ENCODE data around the gene TBC1D24.

Gene TBC1D24

GRCh38 chr16:2466667-2467527 lies 8.0 kb upstream of the TBC1D24 start:
- Histone ChIP-seq H3K4me3 (ENCODE audit: low read length in 2 of 2) (no peak overlapping the region), H3K27me3 (ENCODE audit: control insufficient read depth in 3 of 3, insufficient read depth in 3 of 3, low read depth in 1 of 3, low read length in 3 of 3) (peaks cover 0 to 2% (median 0%) of the 10 kb centered on the region in 3 experiments), H3K14ac (ENCODE audit: low read length) (peak overlapping the region; percentile 63), H3K9ac (ENCODE audit: low read depth, low read length, poor library complexity) (no peak overlapping the region), H2BK12ac (ENCODE audit: low read length) (peak overlapping the region; percentile 73), H2AK5ac (ENCODE audit: low read depth, low read length) (peak overlapping the region; percentile 96), H2BK15ac (ENCODE audit: low read length) (peak overlapping the region; percentile 69), H3K4me1 (ENCODE audit: control insufficient read depth in 2 of 2, insufficient read depth in 1 of 2, low read depth in 1 of 2, low read length in 2 of 2) (peaks cover 26 to 31% of the 10 kb centered on the region in 2 donors), H3K27ac (replicated peaks; ENCODE audit: low read length) (peak overlapping the region; percentile 43), H3K9me3 (replicated peaks in 1 of 2; ENCODE audit: control insufficient read depth in 2 of 2, insufficient read depth in 1 of 2, low read depth in 1 of 2, low read length in 2 of 2) (no peaks in the 10 kb centered on the region), H3K79me1 (ENCODE audit: low read depth, low read length) (peaks cover 7% of the 10 kb centered on the region), H2BK120ac (ENCODE audit: low read depth, low read length) (peak overlapping the region; percentile 41), H3K23ac (ENCODE audit: low read depth, low read length, poor library complexity) (peak overlapping the region; percentile 91), H3K4ac (ENCODE audit: low read length) (peak overlapping the region; percentile 76), H3K18ac (ENCODE audit: low read length) (peak overlapping the region; percentile 100), H2BK5ac (ENCODE audit: low read length) (no peak overlapping the region), H4K8ac (ENCODE audit: low read depth, low read length) (peak overlapping the region; percentile 83), H3K4me2 (ENCODE audit: insufficient read depth, low read length, poor library complexity, severe bottlenecking) (no peak overlapping the region), H4K91ac (ENCODE audit: low read depth, low read length, poor library complexity) (no peak overlapping the region), H3K36me3 (replicated peaks in 1 of 2; ENCODE audit: control insufficient read depth in 2 of 2, insufficient read depth in 2 of 2, low read length in 2 of 2) (peaks cover 10 to 21% of the 10 kb centered on the region in 2 donors), H2AFZ (ENCODE audit: low read length) (no peak overlapping the region)
- no CpG with 5 or more reads among the region's 29 CpGs for WGBS, 2 donors (ENCODE audit: extremely low coverage in 2 of 2, insufficient read length in 2 of 2, insufficient replicate concordance in 1 of 2)
- no peak for DNase-seq (ENCODE audit: low spot score)

DNA sequence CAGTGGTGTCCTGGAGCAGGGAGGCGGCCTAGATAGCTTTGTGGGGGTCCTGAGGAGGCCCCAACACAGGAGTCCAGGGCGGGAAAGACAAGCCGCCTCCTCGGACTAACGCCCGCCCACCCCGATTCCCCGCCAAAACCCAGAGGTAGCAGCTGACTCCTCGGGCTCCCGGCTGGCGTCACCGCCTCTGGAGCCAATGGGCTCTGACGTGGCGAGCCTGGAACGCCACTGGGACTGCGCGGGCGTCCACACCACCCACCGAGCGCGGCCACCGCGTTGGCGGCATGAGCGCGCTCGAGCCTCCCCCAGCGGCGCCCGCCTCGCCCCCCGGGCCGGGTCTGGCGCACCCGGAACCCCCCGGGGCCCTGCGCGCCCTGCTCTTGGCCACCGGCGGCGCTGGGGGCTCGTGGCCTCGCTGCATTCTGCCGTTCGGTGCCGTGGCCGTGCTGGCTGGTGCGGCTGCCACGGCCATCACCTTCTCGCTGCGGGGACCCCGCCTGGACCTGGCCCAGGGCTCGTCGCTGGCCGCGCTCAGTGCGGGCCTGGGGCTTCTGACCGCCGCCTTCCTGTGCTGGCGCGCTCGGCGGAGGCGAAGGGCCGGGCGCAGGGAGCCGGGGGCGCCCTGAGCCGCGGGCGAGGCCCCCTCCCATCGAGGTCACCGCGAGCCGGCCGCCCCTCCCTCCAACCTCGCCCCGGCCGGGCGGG lies 7.2 kb upstream of the TBC1D24 start:
- peak overlapping the region; percentile 69 for H2BK15ac ChIP-seq (ENCODE audit: low read length)
- peak overlapping the region; percentile 99 for H3K9ac ChIP-seq (ENCODE audit: low read depth, low read length, poor library complexity)
- H3K36me3 ChIP-seq (replicated peaks in 1 of 2; ENCODE audit: control insufficient read depth in 2 of 2, insufficient read depth in 2 of 2, low read length in 2 of 2): peaks cover 4 to 14% of the 10 kb centered on the region in 2 donors
- H3K18ac ChIP-seq (ENCODE audit: low read length): peak overlapping the region; percentile 100
- H3K4me3 ChIP-seq (ENCODE audit: low read length in 2 of 2): peak overlapping the region in 1 of 2 donors; percentile 75
- H3K23ac ChIP-seq (ENCODE audit: low read depth, low read length, poor library complexity): peak overlapping the region; percentile 91
- H3K9me3 ChIP-seq (replicated peaks in 1 of 2; ENCODE audit: control insufficient read depth in 2 of 2, insufficient read depth in 1 of 2, low read depth in 1 of 2, low read length in 2 of 2): no peaks in the 10 kb centered on the region
- peak overlapping the region; percentile 95 for H4K91ac ChIP-seq (ENCODE audit: low read depth, low read length, poor library complexity)
- H3K4me1 ChIP-seq (ENCODE audit: control insufficient read depth in 2 of 2, insufficient read depth in 1 of 2, low read depth in 1 of 2, low read length in 2 of 2): peaks cover 32 to 35% of the 10 kb centered on the region in 2 donors
- WGBS, 2 donors (ENCODE audit: extremely low coverage in 2 of 2, insufficient read length in 2 of 2, insufficient replicate concordance in 1 of 2): no CpG with 5 or more reads among the region's 80 CpGs
- H2BK120ac ChIP-seq (ENCODE audit: low read depth, low read length): peak overlapping the region; percentile 95
- peak overlapping the region; percentile 97 for H2BK12ac ChIP-seq (ENCODE audit: low read length)
- H3K4me2 ChIP-seq (ENCODE audit: insufficient read depth, low read length, poor library complexity, severe bottlenecking): peak overlapping the region; percentile 86
- peak overlapping the region; percentile 46 for H3K27ac ChIP-seq (replicated peaks; ENCODE audit: low read length)
- no peak for DNase-seq (ENCODE audit: low spot score)
- H3K14ac ChIP-seq (ENCODE audit: low read length): peak overlapping the region; percentile 94
- no peak overlapping the region for H2AFZ ChIP-seq (ENCODE audit: low read length)
- H3K4ac ChIP-seq (ENCODE audit: low read length): peak overlapping the region; percentile 89
- peak overlapping the region; percentile 100 for H4K8ac ChIP-seq (ENCODE audit: low read depth, low read length)
- H2AK5ac ChIP-seq (ENCODE audit: low read depth, low read length): peak overlapping the region; percentile 100
- H3K27me3 ChIP-seq (ENCODE audit: control insufficient read depth in 3 of 3, insufficient read depth in 3 of 3, low read depth in 1 of 3, low read length in 3 of 3): peaks cover 0 to 7% (median 0%) of the 10 kb centered on the region in 3 experiments
- H3K79me1 ChIP-seq (ENCODE audit: low read depth, low read length): peaks cover 5% of the 10 kb centered on the region
- peak overlapping the region; percentile 97 for H2BK5ac ChIP-seq (ENCODE audit: low read length)

- H2BK12ac ChIP-seq (ENCODE audit: low read length): peak overlapping the region; percentile 97
- H3K4me1 ChIP-seq (ENCODE audit: control insufficient read depth in 2 of 2, insufficient read depth in 1 of 2, low read depth in 1 of 2, low read length in 2 of 2): peaks cover 32 to 38% of the 10 kb centered on the region in 2 donors
- H2BK5ac ChIP-seq (ENCODE audit: low read length): peak overlapping the region; percentile 97
- H4K8ac ChIP-seq (ENCODE audit: low read depth, low read length): peak overlapping the region; percentile 100
- H3K23ac ChIP-seq (ENCODE audit: low read depth, low read length, poor library complexity): peak overlapping the region; percentile 91
- no CpG with 5 or more reads among the region's 38 CpGs for WGBS, 2 donors (ENCODE audit: extremely low coverage in 2 of 2, insufficient read length in 2 of 2, insufficient replicate concordance in 1 of 2)
- H3K27ac ChIP-seq (replicated peaks; ENCODE audit: low read length): peak overlapping the region; percentile 17
- peaks cover 4% of the 10 kb centered on the region for H3K79me1 ChIP-seq (ENCODE audit: low read depth, low read length)
- peak overlapping the region in 1 of 2 donors; percentile 75 for H3K4me3 ChIP-seq (ENCODE audit: low read length in 2 of 2)
- H3K4ac ChIP-seq (ENCODE audit: low read length): peak overlapping the region; percentile 98
- peak overlapping the region; percentile 100 for H2AK5ac ChIP-seq (ENCODE audit: low read depth, low read length)
- peak overlapping the region; percentile 81 for H2BK15ac ChIP-seq (ENCODE audit: low read length)
- peak overlapping the region; percentile 99 for H3K9ac ChIP-seq (ENCODE audit: low read depth, low read length, poor library complexity)
- DNase-seq (ENCODE audit: low spot score): no peak
- peak overlapping the region; percentile 84 for H3K14ac ChIP-seq (ENCODE audit: low read length)
- H4K91ac ChIP-seq (ENCODE audit: low read depth, low read length, poor library complexity): peak overlapping the region; percentile 97
- H3K27me3 ChIP-seq (ENCODE audit: control insufficient read depth in 3 of 3, insufficient read depth in 3 of 3, low read depth in 1 of 3, low read length in 3 of 3): peaks cover 0 to 7% (median 0%) of the 10 kb centered on the region in 3 experiments
- H2BK120ac ChIP-seq (ENCODE audit: low read depth, low read length): peak overlapping the region; percentile 95
- no peaks in the 10 kb centered on the region for H3K9me3 ChIP-seq (replicated peaks in 1 of 2; ENCODE audit: control insufficient read depth in 2 of 2, insufficient read depth in 1 of 2, low read depth in 1 of 2, low read length in 2 of 2)
- H3K18ac ChIP-seq (ENCODE audit: low read length): peak overlapping the region; percentile 100
- H2AFZ ChIP-seq (ENCODE audit: low read length): no peak overlapping the region
- peak overlapping the region; percentile 86 for H3K4me2 ChIP-seq (ENCODE audit: insufficient read depth, low read length, poor library complexity, severe bottlenecking)
- H3K36me3 ChIP-seq (replicated peaks in 1 of 2; ENCODE audit: control insufficient read depth in 2 of 2, insufficient read depth in 2 of 2, low read length in 2 of 2): peaks cover 2 to 11% of the 10 kb centered on the region in 2 donors
Measured at GRCh38 chr16:2468233-2468724, 6.6 kb upstream of the TBC1D24 start.
